Measurements from ENCODE around the gene UBALD2.
"Not testable (repeated sequence)": the region's sequence is repeated elsewhere in the genome, so short reads cannot be mapped to it uniquely, and the experiment has no call there.

The UBALD2 gene

GRCh38 chr17:76278268-76278908, 13.2 kb downstream of the UBALD2 start:
- no peak for DNase-seq

- DNase-seq = peak; percentile 91
Observed at GRCh38 chr17:76278952-76279741, 14.0 kb downstream of the UBALD2 start.

DNA sequence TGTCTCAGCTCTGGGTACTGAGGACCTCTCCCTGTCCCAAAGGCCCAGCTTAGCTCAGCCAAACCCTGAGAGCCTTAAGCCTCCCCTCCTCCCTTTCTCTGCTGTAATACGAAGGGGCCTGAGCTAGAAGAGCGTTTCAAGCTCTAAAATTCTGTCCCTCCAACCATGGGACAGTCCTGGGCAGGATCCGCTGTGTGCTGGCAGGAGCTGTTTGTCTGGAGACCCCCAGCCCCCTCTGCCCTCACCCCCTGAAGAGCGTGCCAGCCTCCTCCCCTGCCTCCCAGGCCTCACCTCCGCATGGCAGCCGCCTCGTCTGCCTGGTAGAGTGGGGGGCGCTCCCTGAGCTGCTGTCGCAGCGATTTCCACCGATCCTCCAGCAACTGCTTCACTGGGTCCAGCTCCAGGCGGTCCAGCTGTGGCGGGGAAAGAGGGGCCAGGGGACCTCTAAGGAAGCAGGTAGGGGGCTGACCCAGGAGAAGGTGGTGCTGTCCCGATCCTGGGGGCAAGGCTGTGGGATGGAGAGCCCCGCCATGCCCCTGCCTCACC, 14.7 kb downstream of the UBALD2 start:
- DNase-seq = no peak

DNA sequence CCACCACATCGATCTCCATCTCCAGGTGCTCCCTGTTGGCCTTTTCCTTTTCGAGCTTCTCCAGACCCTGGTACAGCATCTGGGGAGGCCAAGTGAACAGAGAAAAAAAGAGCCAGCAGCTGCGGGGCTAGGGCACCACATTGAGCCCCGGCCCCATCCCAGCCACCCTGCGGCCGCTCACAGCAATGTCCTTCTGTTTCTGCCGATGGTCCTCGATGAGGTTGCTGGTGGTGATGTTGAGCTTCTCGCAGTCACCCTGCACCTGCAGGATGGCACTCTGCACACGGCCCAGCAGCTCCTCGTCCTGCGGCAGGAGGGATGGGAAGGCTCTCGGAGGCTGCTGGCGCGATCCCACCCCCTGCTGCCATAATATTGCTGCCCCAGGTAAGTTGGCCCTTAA, 15.5 kb downstream of the UBALD2 start:
- no peak for DNase-seq

DNA sequence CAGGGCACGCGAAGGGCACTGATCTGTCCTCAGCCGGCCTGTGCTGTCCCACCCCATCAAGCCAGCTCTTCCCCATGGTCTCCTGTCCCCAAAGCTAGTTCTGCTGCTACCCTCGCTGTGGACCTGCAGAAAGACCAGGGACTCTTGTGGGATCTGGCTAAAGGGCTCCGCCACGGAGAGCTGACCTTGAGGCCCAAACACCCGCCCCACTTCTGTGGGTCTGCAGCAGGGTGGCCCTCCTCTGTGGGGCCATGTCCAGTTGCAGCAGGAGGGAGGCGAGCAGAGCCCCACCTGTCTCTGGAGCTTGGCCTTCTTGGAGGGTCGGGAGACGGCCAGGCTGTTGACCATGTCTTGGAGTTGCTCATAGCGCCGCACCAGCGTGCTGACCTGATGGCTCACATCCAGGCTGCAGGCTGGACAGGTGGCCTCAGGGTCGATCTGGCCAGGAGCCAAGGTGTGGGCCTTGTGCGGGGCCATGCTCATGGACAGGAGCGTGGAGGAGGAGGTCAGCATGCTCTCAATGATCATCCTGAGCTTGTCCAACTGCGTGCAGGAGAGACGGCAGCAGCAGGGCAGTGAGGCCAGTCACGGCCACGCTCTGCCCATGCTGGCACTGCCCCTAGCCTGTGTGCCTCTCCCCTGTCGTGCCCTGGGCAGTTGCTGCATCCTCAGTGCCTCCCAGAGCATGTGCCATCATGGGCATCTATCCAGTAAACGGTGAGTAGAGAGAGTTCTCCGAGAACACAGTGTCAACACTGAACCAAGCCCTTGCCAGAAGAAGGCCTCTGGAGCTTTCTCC, 16.6 kb downstream of the UBALD2 start:
- no peak for DNase-seq

DNA sequence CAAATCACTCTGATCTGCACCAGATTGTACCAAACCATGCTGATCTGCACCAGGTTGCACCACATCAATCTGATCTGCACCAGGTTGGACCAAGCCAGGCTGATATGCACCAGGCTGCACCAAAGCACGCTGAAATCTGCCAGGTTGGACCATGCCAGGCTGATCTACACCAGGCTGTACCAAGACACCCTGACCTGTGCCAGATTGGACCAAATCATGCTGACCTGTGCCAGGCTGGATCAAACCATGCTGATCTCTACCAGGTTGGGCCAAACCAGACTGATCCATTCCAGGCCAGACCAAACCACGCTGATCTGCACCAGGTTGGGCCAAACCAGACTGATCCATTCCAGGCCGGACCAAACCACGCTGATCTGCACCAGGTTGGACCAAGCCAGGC, 27.4 kb downstream of the UBALD2 start:
- no peak for DNase-seq

GRCh38 chr17:76293106-76293505, 28.0 kb downstream of the UBALD2 start:
- no peak for DNase-seq

DNA sequence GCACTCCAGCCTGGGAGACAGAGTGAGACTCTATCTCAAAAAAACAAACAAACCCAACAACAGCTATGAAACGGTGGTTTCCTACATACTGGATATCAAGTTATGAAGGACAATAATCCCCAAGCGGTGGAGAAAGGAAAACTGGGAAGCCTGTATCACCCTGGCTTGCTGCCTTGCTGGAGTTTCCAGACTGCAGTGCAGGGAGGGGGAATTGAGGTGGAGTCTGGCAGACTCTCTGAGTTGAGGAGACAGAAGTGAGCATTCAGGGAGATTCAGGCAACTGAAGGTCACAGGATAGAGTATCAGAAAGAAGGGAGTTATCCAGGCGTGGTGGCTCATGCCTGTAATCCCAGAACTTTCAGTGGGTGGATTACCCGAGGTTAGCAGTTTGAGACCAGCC, 31.0 kb downstream of the UBALD2 start:
- DNase-seq = no peak

GRCh38 chr17:76296889-76297288, 31.7 kb downstream of the UBALD2 start:
- no peak for DNase-seq

- DNase-seq = no peak
Observed at GRCh38 chr17:76297436-76297835, 32.3 kb downstream of the UBALD2 start.

DNA sequence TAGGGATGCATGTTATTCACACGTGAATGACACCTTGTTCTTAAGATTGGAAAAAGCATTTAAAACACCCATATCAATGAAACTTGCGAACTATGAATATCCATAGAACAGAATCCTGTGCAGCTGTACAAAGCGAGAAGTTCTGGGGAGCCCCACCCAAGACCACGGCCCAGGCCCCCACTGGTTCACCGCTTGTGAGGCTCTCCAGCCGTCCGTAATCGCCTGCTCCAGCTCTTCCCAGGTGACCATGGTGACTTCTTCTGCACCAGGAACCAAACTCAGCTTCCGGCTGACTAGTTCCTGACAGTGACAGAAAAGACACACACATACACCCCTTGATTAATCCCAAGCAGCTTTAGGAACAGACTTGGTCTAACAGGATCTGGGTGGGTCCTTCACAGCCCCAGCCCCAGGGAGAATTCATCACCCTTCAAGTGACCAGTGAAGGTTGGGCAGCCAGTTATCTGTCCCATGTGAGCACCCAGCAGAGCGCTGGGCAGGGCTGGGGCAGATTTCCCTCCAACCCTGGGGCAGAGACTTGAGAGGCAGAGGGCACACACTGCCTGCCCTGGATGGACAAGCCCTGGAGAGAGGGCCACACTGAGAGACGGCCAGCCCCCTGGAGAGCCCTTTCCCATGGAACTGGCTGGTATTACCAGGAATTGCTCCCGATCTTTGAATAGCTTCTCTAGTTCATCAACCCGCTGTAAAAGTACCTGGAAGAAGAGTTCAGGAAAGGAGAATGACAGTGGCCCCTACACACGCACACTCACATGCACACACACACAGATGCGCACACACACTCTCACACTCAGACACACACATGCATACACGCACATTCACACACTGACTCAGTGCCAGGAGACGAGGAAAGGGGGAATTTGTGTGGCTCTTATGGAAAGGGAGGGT, 39.3 kb downstream of the UBALD2 start:
- DNase-seq = no peak

DNA sequence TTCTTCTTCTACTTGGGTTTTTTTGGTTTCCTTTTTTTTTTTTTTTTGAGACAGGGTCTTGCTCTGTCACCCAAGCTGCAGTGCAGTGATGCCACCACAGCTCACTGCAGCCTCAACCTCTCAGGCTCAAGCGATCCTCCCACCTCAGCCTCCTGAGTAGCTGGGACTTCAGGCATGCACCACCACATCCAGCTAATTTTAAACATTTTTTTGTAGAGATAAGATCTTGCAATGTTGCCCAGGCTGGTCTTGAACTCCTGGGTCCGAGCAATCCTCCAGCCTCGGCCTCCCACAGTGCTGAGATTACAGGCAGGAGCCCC, 39.9 kb downstream of the UBALD2 start:
- DNase-seq = not testable (repeated sequence)

GRCh38 chr17:76307299-76307965, 42.3 kb downstream of the UBALD2 start:
- no peak for DNase-seq

DNA sequence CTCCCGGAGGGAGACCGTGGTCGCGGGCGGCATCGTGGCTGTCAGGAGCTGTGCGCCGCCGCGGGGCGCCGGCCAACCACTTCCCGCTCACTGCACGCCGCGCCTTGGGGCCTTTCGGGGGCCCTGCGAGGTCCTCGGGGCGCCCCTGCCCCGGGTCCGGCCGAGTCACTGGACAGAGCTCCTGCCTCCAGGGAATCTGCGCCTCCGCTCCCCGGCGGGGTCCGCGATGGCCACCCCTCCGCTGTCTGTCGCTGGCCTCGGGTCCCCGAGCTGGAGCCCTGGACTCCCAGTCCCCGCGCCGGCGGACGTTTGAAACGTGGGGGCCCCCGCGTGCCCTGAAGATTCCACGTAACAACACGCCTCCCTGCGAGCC, 42.8 kb downstream of the UBALD2 start, which contains the start of gene QRICH2:
TSS of gene QRICH2 (minus strand) at position 311 of the 373 bp plus-strand sequence. CDS start at position 33, 278 bp downstream.
- DNase-seq = no peak

DNA sequence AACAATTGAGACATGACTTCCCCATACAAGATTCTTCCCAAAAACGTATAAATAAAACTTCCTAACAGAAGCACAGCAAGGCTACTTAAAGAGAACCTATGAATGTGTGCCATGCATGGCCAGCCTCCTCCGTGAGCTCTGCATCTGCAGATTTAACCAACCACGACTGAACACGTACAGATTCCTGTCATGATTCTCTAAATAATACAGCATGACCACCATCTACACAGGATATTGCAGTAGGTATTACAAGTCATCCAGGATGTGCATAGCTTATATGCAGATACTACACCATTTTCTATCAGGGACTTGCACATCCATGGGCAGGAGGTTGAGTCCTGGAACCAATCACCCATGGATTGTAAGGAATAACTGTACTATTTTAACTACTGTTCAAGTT, 44.3 kb downstream of the UBALD2 start:
- no peak for DNase-seq

DNA sequence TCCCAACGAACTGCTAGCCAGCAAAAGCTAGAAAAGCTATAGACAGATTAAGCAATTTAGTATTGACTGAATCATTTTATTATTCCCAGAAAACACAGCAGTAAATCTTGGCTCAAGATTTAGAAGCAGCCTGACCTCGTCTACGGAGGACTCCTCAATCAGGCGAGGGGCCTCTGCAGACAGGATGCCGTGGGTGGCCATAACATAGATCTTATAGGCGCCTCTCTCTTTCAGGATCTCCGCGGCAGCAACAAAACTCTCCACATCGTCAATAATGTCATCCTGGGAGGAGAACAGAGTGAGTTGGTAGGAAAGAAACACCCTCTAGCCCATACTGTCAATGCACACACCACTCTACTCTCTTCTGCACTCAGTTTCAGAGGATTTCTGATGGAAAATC, 47.6 kb downstream of the UBALD2 start:
- DNase-seq = no peak

DNA sequence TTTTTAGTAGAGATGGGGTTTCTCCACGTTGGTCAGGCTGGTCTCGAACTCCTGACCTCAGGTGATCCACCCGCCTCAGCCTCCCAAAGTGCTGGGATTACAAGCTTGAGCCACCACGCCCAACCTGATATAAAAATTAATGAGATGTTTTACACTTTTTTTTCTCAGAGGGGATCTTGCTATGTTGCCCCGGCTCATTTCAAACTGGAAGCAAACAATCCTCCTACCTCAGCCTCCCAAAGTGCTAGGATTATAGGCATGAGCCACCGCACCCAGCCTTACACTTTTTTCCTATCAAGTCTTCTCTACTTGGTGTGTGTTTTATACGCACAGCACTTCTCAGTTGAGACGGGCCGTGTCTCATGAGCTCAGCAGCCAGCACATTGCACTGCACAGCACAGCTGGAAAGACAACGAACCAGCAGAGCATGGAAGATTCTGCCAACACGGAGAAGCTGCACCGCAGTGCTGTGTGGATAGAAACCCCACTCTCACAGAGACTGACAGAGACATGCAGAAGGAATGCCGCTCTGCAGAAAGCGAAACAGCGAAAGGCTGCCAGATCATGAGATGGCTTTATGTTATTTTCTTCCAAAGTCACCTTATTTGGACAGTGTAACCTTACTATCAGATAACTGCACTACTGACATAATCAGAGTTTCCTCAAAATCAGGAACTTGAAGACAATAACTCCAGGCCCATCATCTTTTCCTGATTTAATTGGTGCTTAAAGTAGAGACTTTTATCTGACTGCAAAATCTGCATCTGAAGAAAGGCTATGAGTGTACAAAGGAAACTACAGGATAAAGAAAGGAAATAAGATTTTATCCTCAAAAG, 49.5 kb downstream of the UBALD2 start:
- DNase-seq = no peak

- DNase-seq = no peak
Observed at GRCh38 chr17:76317535-76317934, 52.4 kb downstream of the UBALD2 start.

DNA sequence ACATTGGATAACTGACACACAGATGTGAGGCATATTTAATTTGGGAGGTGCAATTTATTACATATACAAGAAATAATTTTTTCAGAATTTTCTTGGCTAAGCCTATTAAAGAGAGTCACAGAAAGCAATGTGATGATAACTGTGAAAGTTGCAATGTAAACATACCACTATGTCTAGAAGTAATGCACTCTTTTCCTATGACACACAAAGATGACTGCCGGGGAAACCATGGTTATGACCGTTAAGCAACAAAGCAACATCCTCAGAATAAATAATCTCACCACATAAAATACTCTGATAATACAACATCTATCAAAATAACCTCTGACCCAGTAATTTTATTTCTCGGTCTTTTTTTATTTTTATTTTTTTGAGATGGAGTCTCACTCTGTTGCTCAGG, 53.4 kb downstream of the UBALD2 start:
- no peak for DNase-seq

Measured in midbrain (tissue), 1 donor.